EH (cell line): ENCODE measurements around the gene HACD2.
"Not testable (repeated sequence)": the region's sequence is repeated elsewhere in the genome, so short reads cannot be mapped to it uniquely, and the experiment has no call there.

Experiments
- DNase-seq: peaks from one replicate; pipeline ENCODE4 v3.0.0-alpha.2; 2015; ENCODE audit warnings: low read depth

The HACD2 gene

GRCh38 chr3:123584988-123585937, at the start of gene HACD2:
Gene HACD2 (minus strand): TSS chr3:123585053. CDS start chr3:123585027, 26 bp downstream.
- peak; percentile 98 for DNase-seq

- peak; percentile 61 for DNase-seq
These were observed 49.5 kb upstream of the HACD2 start for GRCh38 chr3:123634149-123635051.

DNA sequence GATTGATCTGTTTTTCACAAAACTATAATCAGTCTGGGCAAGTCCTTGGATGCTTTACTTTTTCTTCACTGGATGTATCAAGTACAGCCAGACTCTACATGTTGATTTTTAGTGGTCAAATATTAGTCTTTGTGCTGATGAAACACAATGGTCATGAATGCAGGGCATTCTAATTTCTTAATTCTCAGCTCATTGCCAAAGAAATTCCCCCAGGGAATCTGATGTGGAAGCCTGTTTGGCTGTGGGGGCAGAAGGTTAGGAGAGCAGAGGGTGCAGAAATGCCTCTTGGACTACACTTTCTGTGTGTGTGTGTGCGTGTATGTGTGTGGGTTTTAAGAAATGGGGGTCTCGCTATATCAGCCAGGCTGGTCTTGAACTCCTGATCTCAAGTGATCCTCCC, 48.7 kb upstream of the HACD2 start:
- peak; percentile 54 for DNase-seq

GRCh38 chr3:123632161-123632655, 47.4 kb upstream of the HACD2 start:
- peak; percentile 92 for DNase-seq

- no peak for DNase-seq
These were observed 44.8 kb upstream of the HACD2 start for GRCh38 chr3:123629747-123630047.

DNA sequence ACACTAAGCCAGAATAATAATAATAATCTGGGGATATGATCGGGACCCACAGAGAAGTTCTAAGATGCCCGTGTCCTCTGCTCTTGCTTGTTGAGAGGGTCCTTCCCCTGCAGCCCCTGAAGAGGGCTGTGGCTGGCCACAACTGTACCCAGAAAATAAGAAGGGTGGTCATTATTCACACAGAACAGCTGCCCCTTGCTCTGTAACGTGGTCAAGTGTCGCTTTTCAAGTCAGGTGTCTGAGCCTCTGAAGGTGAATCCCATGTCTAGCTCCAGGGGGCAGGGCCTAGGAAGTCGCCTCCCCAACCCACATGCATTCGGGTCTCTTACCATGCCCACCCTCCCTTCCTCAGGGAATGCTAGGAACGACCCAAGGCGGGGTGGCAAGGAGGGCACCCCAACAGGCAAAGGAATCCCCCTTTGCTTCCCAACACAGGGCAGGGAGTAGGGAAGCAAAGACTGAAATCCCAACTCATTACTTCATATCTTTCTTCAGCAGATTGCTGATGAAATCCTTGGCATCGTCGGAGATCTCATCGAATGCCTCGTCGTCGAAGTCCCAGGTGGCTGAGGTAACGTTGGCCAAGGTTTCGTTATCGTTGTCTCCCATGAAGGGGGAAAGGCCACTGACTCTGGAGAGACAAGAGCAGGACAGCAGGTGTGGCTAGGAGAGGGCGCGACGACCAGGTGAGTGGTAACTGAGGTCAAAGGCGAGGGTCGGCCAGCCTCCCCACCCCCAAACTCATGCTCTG, 44.3 kb upstream of the HACD2 start:
- no peak for DNase-seq

- no peak for DNase-seq
These were observed 43.1 kb upstream of the HACD2 start for GRCh38 chr3:123627673-123628670.

DNA sequence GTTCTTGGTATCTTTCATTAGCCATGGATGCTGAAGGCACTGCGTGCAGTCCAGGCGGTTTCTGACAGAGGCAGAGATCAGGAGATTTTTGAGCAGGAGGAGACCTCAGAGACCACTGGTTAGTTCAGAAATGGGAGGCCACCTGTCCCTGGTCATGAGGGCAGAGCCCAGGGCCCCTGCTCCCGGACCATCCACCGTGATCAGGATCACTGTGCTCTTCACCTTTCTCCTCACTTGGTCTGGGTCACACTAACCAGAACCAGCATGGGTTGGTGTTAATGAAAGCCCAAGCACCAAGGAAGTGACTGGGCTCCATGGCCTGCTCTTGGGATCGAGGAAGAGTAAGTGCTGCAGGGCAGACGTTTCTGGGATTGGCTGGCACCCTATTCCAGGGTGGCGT, 42.0 kb upstream of the HACD2 start:
- no peak for DNase-seq

GRCh38 chr3:123624302-123624701, 39.4 kb upstream of the HACD2 start:
- DNase-seq, result no peak

DNA sequence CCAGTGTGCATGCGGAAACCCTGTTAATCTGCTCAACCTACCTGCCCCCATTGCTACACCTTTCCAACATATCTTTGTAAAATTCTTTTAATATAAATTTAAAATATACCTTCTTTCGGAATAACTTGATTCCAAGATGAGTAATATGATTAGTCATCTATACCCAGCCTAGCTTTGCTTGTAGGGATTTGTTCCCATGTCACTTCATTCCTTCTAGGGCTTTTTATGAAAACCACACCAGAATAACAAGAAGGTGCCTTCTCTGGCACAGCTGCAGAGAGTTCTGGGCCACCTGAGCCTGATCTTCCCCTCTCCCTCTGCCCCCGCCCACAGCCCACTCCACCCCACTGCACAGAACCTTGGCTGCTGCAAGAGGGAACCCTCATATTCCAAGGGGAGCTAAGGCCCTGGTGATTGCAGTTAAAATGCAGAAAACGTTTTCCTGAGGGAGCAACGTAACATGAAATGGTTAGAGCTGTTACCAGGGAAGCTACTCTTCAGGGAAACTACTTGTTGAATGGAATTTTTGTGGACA, 38.6 kb upstream of the HACD2 start:
- peak; percentile 45 for DNase-seq

GRCh38 chr3:123622766-123623165, 37.9 kb upstream of the HACD2 start:
- DNase-seq, result no peak

DNA sequence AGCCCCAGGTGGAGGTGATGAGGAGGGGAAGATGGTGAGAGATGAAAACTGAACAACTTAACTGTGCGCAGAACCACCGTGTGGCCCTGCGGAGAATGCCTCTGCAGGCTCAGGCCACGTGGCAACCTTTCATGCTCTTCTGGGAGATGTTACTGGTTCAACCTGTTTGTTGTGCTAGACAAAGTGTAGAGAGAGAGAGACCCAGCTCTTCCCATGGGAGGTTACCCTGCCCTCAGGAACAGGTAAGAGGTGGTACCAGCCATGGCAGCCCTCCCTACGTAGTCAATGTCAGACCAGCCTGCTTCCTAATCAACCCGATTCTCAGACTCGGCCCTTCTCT, 37.0 kb upstream of the HACD2 start:
- DNase-seq, result no peak

- no peak for DNase-seq
These were observed 36.5 kb upstream of the HACD2 start for GRCh38 chr3:123621186-123621849.

DNA sequence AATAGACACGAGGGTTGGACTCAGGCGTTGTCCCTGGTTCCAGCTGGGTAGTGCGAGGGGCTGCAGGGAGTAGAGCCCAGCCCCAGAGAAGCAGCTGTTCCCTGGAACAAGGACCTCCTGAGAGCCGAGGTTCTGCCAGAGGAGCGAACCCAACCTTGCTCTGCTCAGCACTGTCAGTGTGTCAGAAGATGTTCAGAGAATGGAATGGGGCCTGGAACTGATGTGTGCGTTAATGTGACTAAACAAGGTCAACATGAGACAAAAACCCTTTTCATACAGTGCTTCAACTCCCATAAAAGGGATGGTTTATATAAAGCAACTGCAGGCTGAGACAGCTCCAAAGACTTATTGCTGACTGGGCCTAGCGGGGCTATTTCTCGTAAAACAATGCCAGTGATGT, 35.5 kb upstream of the HACD2 start:
- peak; percentile 90 for DNase-seq

DNA sequence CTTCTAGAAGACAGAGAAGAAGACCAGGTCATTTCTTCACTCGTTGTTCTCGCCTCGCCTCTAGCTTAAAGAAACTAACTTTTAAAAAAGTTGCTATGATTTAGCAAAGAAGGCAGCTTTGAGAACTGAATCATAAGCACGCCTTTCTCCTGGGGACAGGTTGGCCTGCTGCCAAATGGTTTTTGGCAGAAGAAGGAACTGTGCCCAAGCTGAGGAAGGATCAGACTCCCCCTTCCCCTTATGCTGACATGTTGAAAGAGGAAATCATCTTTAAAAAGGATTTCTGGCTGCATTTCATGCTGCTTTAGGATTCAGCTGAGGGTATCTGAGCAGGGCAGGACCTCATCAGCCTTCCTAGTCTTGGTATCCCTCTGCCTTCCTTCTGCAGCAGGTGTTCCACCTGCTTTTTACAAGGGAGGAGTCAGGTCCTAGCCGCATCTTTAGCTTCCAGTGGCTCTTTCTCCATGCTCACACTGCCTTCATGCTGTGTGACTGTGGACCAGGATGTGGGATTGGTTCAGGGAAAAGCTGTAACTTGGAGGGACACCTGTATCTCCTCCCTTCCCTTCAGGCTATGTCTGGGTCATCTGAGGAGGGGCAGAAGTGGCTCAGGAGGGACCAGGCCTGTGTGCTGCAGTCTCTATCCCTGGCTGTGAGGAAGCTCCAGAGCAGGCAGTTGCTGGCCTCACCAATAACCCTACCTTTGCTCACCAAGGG, 34.1 kb upstream of the HACD2 start:
- peak; percentile 85 for DNase-seq

GRCh38 chr3:123618076-123618708, 33.3 kb upstream of the HACD2 start:
- no peak for DNase-seq

DNA sequence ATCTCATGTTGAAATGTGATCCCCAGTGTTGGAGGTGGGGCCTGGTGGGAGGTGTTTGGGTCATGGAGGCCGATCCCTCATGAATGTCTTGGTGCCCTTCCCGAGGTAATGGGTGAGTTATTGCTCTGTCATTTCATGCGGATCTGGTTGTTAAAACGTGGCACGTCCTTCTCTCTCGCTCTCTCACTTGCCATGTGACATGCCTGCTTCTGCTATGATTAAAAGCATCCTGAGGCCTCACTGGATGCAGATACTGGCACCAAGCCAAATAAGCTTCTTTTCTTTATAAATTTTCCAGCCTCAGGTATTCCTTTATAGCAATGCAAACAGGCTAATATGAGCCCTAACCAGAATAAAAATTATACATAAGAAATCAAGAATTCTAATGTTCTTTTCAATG, 31.7 kb upstream of the HACD2 start:
- peak; percentile 32 for DNase-seq

DNA sequence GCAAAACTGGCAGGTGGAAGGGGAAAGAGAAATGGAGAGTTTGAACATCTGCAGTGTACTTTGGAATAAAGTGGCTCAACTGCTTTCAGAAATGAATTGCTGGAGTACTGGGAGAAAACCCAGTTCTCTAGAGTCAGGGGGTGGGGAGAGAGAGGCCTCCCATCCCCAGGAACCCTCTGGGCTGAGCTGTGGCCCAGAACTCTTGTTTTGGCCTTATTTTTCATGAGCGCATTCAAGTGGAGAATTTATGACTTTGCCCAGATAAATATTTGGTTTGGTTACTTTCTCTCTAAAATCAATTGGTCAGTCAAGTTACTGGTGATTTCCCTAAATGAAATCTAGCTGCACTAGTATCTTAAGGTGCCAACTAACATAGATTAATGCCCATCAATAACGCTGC, 28.7 kb upstream of the HACD2 start:
- no peak for DNase-seq

DNA sequence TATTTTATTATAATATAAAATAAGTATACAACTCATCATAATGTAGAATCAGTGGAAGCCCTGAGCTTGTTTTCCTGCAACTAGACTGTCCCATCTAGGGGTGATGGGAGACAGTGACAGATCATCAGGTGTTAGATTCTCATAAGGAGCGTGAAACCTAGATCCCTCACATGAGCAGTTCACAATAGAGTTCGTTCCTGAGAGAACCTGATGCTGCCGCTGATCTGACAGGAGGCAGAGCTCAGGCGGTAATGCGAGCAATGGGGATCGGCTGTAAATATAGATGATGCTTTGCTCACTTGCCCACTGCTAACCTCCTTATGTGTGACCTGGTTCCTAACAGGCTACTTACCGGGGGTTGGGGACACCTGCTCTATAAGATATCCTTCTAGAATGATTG, 26.8 kb upstream of the HACD2 start:
- not testable (repeated sequence) for DNase-seq
